ENCODE measurements around the gene CKAP4. TPM values are rescaled to one million over a fixed set of nuclear protein-coding genes. Genes with fewer than 3 reads are reported as not detected.

CKAP4 gene
- total RNA-seq, 1 donor from 2014 or later: 7.7 TPM

GRCh38 chr12:106193394-106194215 is 54.2 kb downstream of the CKAP4 start:
- H3K27ac Mint-ChIP-seq: no peak overlapping the region
- no peak overlapping the region for H3K4me3 Mint-ChIP-seq
- H3K4me1 Mint-ChIP-seq: no peaks in the 10 kb centered on the region
- no peak for DNase-seq
- intact Hi-C loops (cut with micrococcal nuclease): no loop called here
- no peaks in the 10 kb centered on the region for H3K9me3 Mint-ChIP-seq
- H3K27me3 Mint-ChIP-seq: peaks cover 1% of the 10 kb centered on the region
- H3K36me3 Mint-ChIP-seq (ENCODE audit: low read depth): no peaks in the 10 kb centered on the region

- Mint-ChIP-seq H3K27ac (no peak overlapping the region), H3K36me3 (ENCODE audit: low read depth) (no peaks in the 10 kb centered on the region), H3K4me3 (no peak overlapping the region), H3K9me3 (no peaks in the 10 kb centered on the region), H3K4me1 (no peaks in the 10 kb centered on the region), H3K27me3 (peaks cover 1% of the 10 kb centered on the region)
- intact Hi-C loops (cut with micrococcal nuclease): no loop called here
- DNase-seq: no peak
Observed at GRCh38 chr12:106192659-106193393, 55.0 kb downstream of the CKAP4 start.

DNA sequence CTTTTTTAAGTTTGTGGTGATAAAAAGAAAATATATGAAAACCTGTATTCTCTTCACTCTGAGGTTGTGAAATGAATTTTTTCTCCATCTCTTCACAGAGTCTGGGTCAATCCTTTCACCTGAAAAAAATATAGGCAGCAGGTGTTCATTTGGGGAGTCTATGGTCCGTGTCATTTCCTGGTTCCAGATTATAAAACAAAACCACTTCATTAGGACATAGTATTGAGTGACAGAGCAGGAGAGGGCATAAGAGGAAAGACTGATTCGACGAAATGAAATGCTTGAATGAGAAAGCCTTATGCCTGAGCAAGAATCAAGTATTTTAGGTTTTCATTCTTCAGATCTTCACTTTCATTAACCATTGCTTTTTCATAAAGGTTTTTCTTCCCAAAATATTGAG is 57.2 kb downstream of the CKAP4 start:
- Mint-ChIP-seq H3K4me3 (no peak overlapping the region), H3K36me3 (ENCODE audit: low read depth) (no peaks in the 10 kb centered on the region), H3K27me3 (peaks cover 3% of the 10 kb centered on the region), H3K9me3 (no peaks in the 10 kb centered on the region), H3K27ac (no peak overlapping the region), H3K4me1 (no peaks in the 10 kb centered on the region)
- intact Hi-C loops (cut with micrococcal nuclease): no loop called here
- DNase-seq: no peak

- H3K4me1 Mint-ChIP-seq: no peaks in the 10 kb centered on the region
- DNase-seq: no peak
- no peaks in the 10 kb centered on the region for H3K9me3 Mint-ChIP-seq
- no peak overlapping the region for H3K4me3 Mint-ChIP-seq
- no peak overlapping the region for H3K27ac Mint-ChIP-seq
- intact Hi-C loops (cut with micrococcal nuclease): no loop called here
- H3K27me3 Mint-ChIP-seq: peaks cover 3% of the 10 kb centered on the region
- H3K36me3 Mint-ChIP-seq (ENCODE audit: low read depth): no peaks in the 10 kb centered on the region
Observed at GRCh38 chr12:106189341-106189740, 58.5 kb downstream of the CKAP4 start.

DNA sequence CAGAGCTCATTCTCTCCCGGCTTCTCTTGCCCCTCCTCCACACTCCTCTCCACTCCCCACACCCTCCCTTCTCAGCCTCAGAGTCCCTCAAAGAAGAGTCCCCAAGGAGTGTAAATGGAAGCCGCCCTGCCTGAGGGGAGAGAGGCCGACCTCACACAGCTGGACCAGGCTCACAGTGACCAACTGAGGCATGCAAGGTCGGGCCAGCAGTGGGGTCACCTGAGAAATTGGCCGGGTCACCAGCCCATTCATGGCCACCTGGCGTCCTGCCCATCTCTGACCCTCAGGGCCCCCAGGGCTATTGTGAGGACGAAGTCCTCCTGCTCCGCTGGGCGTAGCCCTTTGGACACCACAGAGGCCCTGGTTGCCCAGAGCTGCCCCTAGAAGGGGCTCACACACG is 59.6 kb downstream of the CKAP4 start:
- H3K4me3 Mint-ChIP-seq: no peak overlapping the region
- intact Hi-C loops (cut with micrococcal nuclease): no loop called here
- no peaks in the 10 kb centered on the region for H3K9me3 Mint-ChIP-seq
- peaks cover 4% of the 10 kb centered on the region for H3K27me3 Mint-ChIP-seq
- H3K4me1 Mint-ChIP-seq: no peaks in the 10 kb centered on the region
- no peak for DNase-seq
- H3K36me3 Mint-ChIP-seq (ENCODE audit: low read depth): no peaks in the 10 kb centered on the region
- no peak overlapping the region for H3K27ac Mint-ChIP-seq

Other genes starting within 250 kb of the CKAP4 start
- gene NUAK1, start 109.1 kb downstream of the CKAP4 start, total RNA-seq: 0.02 TPM in 1 of 2 replicates, not detected in the other
- gene TCP11L2, start 54.7 kb upstream of the CKAP4 start, total RNA-seq: 3.2 and 4.5 TPM in 2 replicates
- gene POLR3B, start 109.7 kb upstream of the CKAP4 start, total RNA-seq: 12.1 and 13.1 TPM in 2 replicates